Uterus (tissue), 4 donors: ENCODE results near the gene NCLN. TPM values are rescaled to one million over a fixed set of nuclear protein-coding genes. Genes with fewer than 3 reads are reported as not detected.

Experiments used
- DNase-seq, 2 donors: peaks; one replicate each; pipeline ENCODE4 v3.0.0-alpha.2; 2019 to 2020
- H3K27ac ChIP-seq, 2 donors: fragments of 200-600 bp; sonication (generic); 1 replicate in 1 of 2; 2 replicates in 1 of 2; pipeline ENCODE4 v1.5.1; 2016 to 2018
- H3K27me3 ChIP-seq, 2 donors: fragments of 200-600 bp; sonication (generic); one replicate each; pipeline ENCODE4 v1.5.1; 2018 to 2019; ENCODE audit warnings: control low read depth in 1 of 2
- H3K36me3 ChIP-seq, 2 donors: fragments of 200-600 bp; sonication (generic); one replicate each; pipeline ENCODE4 v1.5.1; 2019; ENCODE audit warnings: control low read depth in 1 of 2
- H3K4me1 ChIP-seq, 2 donors: fragments of 200-600 bp; sonication (generic); one replicate each; pipeline ENCODE4 v1.5.1; 2018 to 2019; ENCODE audit warnings: control low read depth in 1 of 2
- H3K4me3 ChIP-seq, 2 donors: fragments of 200-600 bp; sonication (generic); 1 replicate in 1 of 2; 2 replicates in 1 of 2; pipeline ENCODE4 v1.5.1; 2018 to 2019; ENCODE audit warnings: mild to moderate bottlenecking in 1 of 2
- H3K9me3 ChIP-seq, 2 donors: fragments of 200-600 bp; sonication (generic); one replicate each; pipeline ENCODE4 v1.5.1; 2019; ENCODE audit warnings: control low read depth in 1 of 2
- CTCF ChIP-seq, 4 experiments: fragments of 200-600 bp in 2 of 4; fragments of 450-650 bp in 2 of 4; sonication (generic) in 2 of 4; IDR thresholded peaks; one replicate each; pipeline ENCODE4 v1.5.1; 2016 to 2019; ENCODE audit warnings: antibody characterized with exemption in 4 of 4, mild to moderate bottlenecking in 2 of 4, moderate library complexity in 1 of 4
- POLR2A ChIP-seq, 2 donors: fragments of 450-650 bp; IDR thresholded peaks; one replicate each; pipeline ENCODE4 v1.6.1; 2016; ENCODE audit warnings: antibody characterized with exemption in 2 of 2, mild to moderate bottlenecking in 1 of 2, moderate library complexity in 1 of 2
- intact Hi-C: fragments of 100-400 bp; cut with DNase I; formaldehyde crosslinking; loops from one replicate; pipeline ENCODE4 v1.15.1; 2023; ENCODE audit warnings: low total_unique reads
- total RNA-seq, 4 donors: library from RNA; depleted of rRNA in 3 of 4; stranded (reverse); fragments of >200 nt in 3 of 4; gene quantifications; one replicate each; pipeline versions ENCODE4 v1.1.0 to v1.2.4, GENCODE V29; 2014 to 2023
- donor health status: DM: yes; HTN: yes; CAD: no.

NCLN gene
- total RNA-seq, 4 donors from 2014 or later: 19.2 to 37.3 (median 28.2) TPM

DNA sequence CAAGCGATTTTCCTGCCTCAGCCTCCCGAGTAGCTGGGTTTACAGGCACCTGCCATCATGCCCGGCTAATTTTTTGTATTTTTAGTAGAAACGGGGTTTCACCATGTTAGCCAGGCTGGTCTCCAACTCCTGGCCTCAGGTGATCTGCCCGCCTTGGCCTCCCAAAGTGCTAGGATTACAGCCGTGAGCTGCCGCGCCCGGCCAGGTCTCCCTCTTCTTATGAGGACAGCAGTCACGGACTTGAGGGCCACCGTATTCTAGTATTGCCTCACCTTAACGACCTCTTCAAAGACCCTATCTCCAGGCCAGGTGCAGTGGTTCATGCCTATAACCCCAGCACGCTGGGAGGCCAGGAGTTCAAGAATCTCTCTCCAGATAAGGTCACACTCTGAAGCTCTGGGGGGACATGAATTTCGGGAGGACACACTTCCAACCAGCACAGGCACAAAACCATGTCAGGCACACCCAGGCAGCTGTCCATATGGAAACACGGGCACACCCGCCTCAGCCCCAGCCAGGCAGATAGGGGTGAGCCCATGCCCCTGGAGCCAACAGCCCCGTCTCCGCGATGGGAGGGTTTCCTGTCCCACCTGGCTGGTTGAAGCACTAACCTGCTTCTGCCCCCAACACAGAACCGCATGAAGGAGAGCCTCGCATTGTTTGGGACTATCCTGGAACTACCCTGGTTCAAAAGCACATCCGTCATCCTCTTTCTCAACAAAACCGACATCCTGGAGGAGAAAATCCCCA is 28.5 kb upstream of the NCLN start:
- intact Hi-C loops: no loop called here

DNA sequence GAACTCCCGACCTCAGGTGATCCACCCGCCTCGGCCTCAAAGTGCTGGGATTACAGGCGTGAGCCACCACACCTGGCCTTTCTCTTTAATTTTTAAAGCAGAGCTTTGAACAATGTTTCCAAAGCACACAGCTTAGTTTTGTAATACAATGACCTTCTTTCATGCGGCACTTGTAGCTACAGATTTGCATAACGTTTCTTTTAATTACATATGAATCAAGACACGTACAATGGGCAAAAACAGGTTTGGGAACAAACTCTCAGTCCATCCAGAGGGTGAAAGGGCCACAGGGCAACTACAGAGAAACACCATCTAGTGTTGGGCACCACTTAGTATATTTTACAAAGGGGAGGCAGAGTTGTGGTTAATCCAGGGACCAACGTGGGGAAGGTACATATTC is 26.2 kb upstream of the NCLN start:
- TF ChIP-seq POLR2A (IDR thresholded peaks at IDR 0.05) (no peak), CTCF (IDR thresholded peaks at IDR 0.05) (no peak)
- Histone ChIP-seq H3K4me3 (no peak overlapping the region), H3K27me3 (no peaks in the 10 kb centered on the region), H3K4me1 (no peaks in the 10 kb centered on the region), H3K36me3 (no peaks in the 10 kb centered on the region), H3K27ac (no peak overlapping the region), H3K9me3 (no peaks in the 10 kb centered on the region)
- intact Hi-C loops: no loop called here
- DNase-seq: no peak

More for the DNA sequence above, 28.5 kb upstream of the NCLN start:
- Histone ChIP-seq H3K36me3 (no peaks in the 10 kb centered on the region), H3K27me3 (no peaks in the 10 kb centered on the region), H3K4me1 (no peaks in the 10 kb centered on the region), H3K9me3 (no peaks in the 10 kb centered on the region), H3K27ac (no peak overlapping the region), H3K4me3 (no peak overlapping the region)
- TF ChIP-seq POLR2A (IDR thresholded peaks at IDR 0.05): no peak
- TF ChIP-seq CTCF (IDR thresholded peaks at IDR 0.05): no peak
- no peak for DNase-seq

GRCh38 chr19:3160219-3160618 is 25.5 kb upstream of the NCLN start:
- DNase-seq: no peak
- intact Hi-C loops: no loop called here

GRCh38 chr19:3161453-3161852 is 24.3 kb upstream of the NCLN start:
- no peak for DNase-seq
- no peaks in the 10 kb centered on the region for H3K9me3 ChIP-seq
- no peak overlapping the region for H3K27ac ChIP-seq
- no peaks in the 10 kb centered on the region for H3K36me3 ChIP-seq
- intact Hi-C loops: no loop called here
- no peak for TF ChIP-seq POLR2A (IDR thresholded peaks at IDR 0.05)
- H3K4me3 ChIP-seq: no peak overlapping the region
- no peaks in the 10 kb centered on the region for H3K4me1 ChIP-seq
- no peaks in the 10 kb centered on the region for H3K27me3 ChIP-seq

More at GRCh38 chr19:3160219-3160618, 25.5 kb upstream of the NCLN start:
- H3K4me1 ChIP-seq: no peaks in the 10 kb centered on the region
- H3K4me3 ChIP-seq: no peak overlapping the region
- no peaks in the 10 kb centered on the region for H3K27me3 ChIP-seq
- no peak for TF ChIP-seq CTCF (IDR thresholded peaks at IDR 0.05)
- TF ChIP-seq POLR2A (IDR thresholded peaks at IDR 0.05): no peak
- H3K9me3 ChIP-seq: no peaks in the 10 kb centered on the region
- H3K36me3 ChIP-seq: no peaks in the 10 kb centered on the region
- H3K27ac ChIP-seq: no peak overlapping the region

DNA sequence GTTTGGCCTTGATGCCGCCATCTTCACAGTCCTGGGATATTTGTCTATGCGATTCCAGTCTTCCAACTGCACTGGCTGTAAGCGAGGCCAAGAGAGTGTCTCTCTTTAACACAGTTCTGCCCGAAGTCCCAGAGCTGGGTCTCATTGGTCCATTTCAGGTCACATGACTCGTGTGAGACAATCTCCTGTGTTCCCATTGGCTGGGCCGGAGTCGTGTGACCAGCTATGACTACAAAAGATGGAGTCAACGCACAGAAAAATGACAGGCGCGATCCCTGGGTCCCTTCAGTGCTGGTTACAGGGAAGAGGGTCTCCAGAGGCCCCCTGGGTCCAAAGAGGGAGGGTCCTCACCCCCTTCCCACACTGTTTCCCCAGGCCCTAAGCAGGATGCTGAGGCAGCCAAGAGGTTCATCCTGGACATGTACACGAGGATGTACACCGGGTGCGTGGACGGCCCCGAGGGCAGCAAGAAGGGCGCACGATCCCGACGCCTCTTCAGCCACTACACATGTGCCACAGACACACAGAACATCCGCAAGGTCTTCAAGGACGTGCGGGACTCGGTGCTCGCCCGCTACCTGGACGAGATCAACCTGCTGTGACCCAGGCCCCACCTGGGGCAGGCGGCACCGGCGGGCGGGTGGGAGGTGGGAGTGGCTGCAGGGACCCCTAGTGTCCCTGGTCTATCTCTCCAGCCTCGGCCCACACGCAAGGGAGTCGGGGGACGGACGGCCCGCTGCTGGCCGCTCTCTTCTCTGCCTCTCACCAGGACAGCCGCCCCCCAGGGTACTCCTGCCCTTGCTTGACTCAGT is 23.1 kb upstream of the NCLN start:
- TF ChIP-seq POLR2A (IDR thresholded peaks at IDR 0.05): no peak
- no peak for TF ChIP-seq CTCF (IDR thresholded peaks at IDR 0.05)
- no peaks in the 10 kb centered on the region for H3K36me3 ChIP-seq
- H3K4me1 ChIP-seq: no peaks in the 10 kb centered on the region
- no peak overlapping the region for H3K27ac ChIP-seq
- intact Hi-C loops: no loop called here
- no peak for DNase-seq
- no peak overlapping the region for H3K4me3 ChIP-seq
- H3K27me3 ChIP-seq: no peaks in the 10 kb centered on the region
- no peaks in the 10 kb centered on the region for H3K9me3 ChIP-seq
